Body of pancreas (tissue), 4 donors: ENCODE results near the gene IFNG-AS1.

Experiments
- CTCF ChIP-seq, 7 experiments: fragments of 450-650 bp in 4 of 7; fragments of 200-600 bp in 3 of 7; sonication (generic) in 3 of 7; IDR thresholded peaks; one replicate each; pipeline ENCODE4 v1.5.1; 2016 to 2019; ENCODE audit warnings: antibody characterized with exemption in 7 of 7
- POLR2A ChIP-seq, 3 donors: fragments of 450-650 bp; IDR thresholded peaks; one replicate each; pipeline ENCODE4 v1.6.1; 2016; ENCODE audit warnings: antibody characterized with exemption in 3 of 3, mild to moderate bottlenecking in 2 of 3

GRCh38 chr12:67952787-67953186 lies 36.5 kb upstream of the IFNG-AS1 start:
- TF ChIP-seq CTCF (IDR thresholded peaks at IDR 0.05) (no peak), POLR2A (IDR thresholded peaks at IDR 0.05) (no peak)
